Right cardiac atrium (tissue), 5 donors: Measurements from ENCODE around the gene CTNND2. TPM values are rescaled to one million over a fixed set of nuclear protein-coding genes. Genes with fewer than 3 reads are reported as not detected.

ENCODE experiments used
- ATAC-seq, 2 donors: fragments of 200-7000 bp; cut with Tn5 transposase; one replicate each; pipeline versions ENCODE4 v1.8.0 to v1.9.1; 2020; ENCODE audit warnings: moderate library complexity in 2 of 2, mild to moderate bottlenecking in 1 of 2
- DNase-seq, 3 donors: peaks; one replicate each; pipeline ENCODE4 v3.0.0-alpha.2; 2020
- H3K27ac ChIP-seq: one replicate; pipeline ENCODE4 v1.5.1; 2013; ENCODE audit warnings: mild to moderate bottlenecking, low read length, control low read depth, moderate library complexity
- H3K27me3 ChIP-seq: one replicate; pipeline ENCODE4 v1.6.1; 2013; ENCODE audit not compliant: control insufficient read depth, insufficient read depth
- H3K4me1 ChIP-seq: one replicate; pipeline ENCODE4 v1.6.1; 2013; ENCODE audit warnings: low read length; ENCODE audit not compliant: control insufficient read depth, insufficient read depth
- H3K4me3 ChIP-seq: one replicate; pipeline ENCODE4 v1.5.1; 2013; ENCODE audit warnings: low read length, control low read depth
- H3K9me3 ChIP-seq: one replicate; pipeline ENCODE4 v1.6.1; 2013; ENCODE audit warnings: low read length; ENCODE audit not compliant: control insufficient read depth
- WGBS: extraction: QIAGEN DNeasy Blood & Tissue Kit; methylation state at CpG from one replicate; pipeline ENCODE4 v1.1.7; 2013; 5-methylcytosine and 5-hydroxymethylcytosine counted together
- intact Hi-C, 4 donors: fragments of 100-400 bp; cut with DNase I; formaldehyde crosslinking; loops; one replicate each; pipeline versions ENCODE4 v1.11.0 to v1.14.0; 2022 to 2023
- polyA plus RNA-seq: library from polyadenylated mRNA; stranded (reverse); fragments of 200-250 nt; gene quantifications from one replicate; pipeline ENCODE4 v1.2.3, GENCODE V29; 2013
- total RNA-seq, 4 donors: library from RNA; stranded (reverse); fragmentation: NEBNext Ultra II Directional; extraction: Animal tissue kit (Norgen Biotek cat#: 25700); gene quantifications; one replicate each; pipeline ENCODE4 v1.2.1, GENCODE V29; 2021
- donor health status: healthy with polysubstance abuse.
- donor health status: DM: no; HTN: yes; CAD: no.
- donor health status: DM: no; HTN: no; CAD: no.
- donor health status: DM: no; HTN: yes; CAD: no; lungs with severe emphysema.
- donor health status: DM: yes; HTN: yes; CAD: no.

The CTNND2 gene
- total and polyA plus RNA-seq, 5 donors: 2.6 to 14.0 (median 4.8) TPM

DNA sequence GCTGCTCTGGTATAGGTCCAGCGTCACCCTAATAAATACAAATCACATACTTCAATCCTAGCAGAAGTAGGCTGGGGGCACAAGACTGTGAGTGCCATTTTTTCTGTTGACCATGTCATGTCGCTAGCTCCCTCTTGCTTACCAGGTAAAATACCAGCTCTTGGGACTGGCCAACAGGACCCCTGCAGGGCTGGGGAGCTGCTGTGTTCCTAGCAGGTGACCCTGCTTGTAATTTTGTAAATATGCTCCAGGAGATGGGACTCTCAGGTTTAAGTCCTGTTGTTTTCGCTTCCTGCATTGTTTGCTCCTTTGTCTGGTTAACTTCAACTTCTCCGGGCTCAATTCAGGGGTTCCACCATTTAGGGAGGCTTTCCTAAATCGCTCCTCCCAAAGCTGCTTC lies 856.6 kb downstream of the CTNND2 start:
- WGBS: 89% methylated on average over 5 of the region's 5 CpGs
- Histone ChIP-seq H3K9me3 (peaks cover 2% of the 10 kb centered on the region), H3K4me3 (no peak overlapping the region), H3K27ac (no peak overlapping the region), H3K4me1 (no peaks in the 10 kb centered on the region), H3K27me3 (no peaks in the 10 kb centered on the region)
- ATAC-seq (no peak), DNase-seq (no peak)
- intact Hi-C loops: loop anchor here in 1 of 4 donors (10.0 kb wide), 1 partner anchor 183 kb away; no protein-coding TSS in a partner anchor

DNA sequence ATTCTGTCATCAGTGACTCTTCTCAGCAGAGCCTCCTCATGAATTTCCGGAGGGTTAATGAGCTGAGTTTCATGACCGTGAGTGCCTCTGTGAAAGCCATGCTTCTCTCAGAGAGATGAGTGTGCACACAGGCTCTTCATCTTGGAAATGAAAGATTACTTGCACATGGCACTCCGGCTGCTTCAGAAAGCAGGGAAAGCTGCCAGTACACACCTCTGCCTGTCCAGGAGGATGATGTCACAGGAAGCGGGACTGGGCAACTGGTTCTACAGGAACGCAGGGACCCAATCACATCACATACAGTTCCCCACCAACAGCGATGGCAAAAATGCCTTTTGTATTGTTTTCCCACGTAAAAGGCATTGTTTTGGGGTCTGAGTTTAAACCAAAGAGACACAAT lies 857.2 kb downstream of the CTNND2 start:
- DNase-seq (no peak), ATAC-seq (peak in 1 of 2 donors; percentile 34)
- Histone ChIP-seq H3K4me3 (no peak overlapping the region), H3K27ac (peak overlapping the region; percentile 17), H3K27me3 (no peaks in the 10 kb centered on the region), H3K9me3 (peaks cover 2% of the 10 kb centered on the region), H3K4me1 (no peaks in the 10 kb centered on the region)
- WGBS: 55% methylated on average over 7 of the region's 7 CpGs
- intact Hi-C loops: loop anchor here in 1 of 4 donors (10.0 kb wide), 1 partner anchor 182 kb away; no protein-coding TSS in a partner anchor

DNA sequence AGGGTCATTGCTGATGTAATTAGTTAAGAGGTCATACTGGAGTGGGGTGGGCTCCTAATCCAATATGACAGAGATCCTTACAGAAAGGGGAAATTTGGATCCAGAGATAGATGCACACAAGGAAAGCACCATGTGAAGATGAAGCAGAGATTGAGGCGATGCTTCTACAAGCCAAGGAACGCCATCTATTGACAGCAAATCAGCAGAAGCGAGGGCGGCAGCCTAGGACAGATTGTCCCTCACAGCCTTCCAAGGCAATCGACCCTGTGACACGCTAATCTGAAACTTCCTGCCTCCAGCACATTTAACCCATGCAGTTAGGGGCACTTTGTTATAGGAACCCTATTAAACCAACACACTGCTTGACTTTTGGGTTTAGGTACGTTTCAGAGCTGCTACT lies 858.1 kb downstream of the CTNND2 start:
- peak; percentile 63 to 71 for ATAC-seq
- DNase-seq: peak; percentile 18 to 55 (median 52)
- H3K9me3 ChIP-seq: peaks cover 2% of the 10 kb centered on the region
- no peak overlapping the region for H3K4me3 ChIP-seq
- WGBS: 22% methylated on average over 7 of the region's 7 CpGs
- intact Hi-C loops: loop anchor here in 1 of 4 donors (10.0 kb wide), 1 partner anchor 181 kb away; no protein-coding TSS in a partner anchor
- no peaks in the 10 kb centered on the region for H3K27me3 ChIP-seq
- no peak overlapping the region for H3K27ac ChIP-seq
- H3K4me1 ChIP-seq: no peaks in the 10 kb centered on the region

DNA sequence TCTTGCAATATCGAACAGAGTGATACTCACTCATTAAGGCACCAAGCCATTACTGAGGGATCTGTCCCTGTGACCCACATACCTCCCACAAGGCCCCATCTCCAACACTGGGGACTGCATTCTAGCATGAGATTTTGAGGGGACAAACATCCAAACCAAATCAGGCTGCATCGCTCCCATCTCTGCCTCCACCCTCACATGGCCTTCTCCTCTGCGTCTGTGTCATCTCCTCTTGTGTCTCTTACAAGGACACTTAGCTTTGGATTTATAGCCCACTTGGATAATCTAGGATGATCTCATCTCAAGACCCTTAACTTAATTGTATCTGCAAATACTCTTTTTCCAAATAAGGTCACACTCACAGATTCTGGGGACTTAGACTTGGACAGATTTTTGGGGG lies 858.8 kb downstream of the CTNND2 start:
- intact Hi-C loops: loop anchor here in 1 of 4 donors (10.0 kb wide), 1 partner anchor 181 kb away; no protein-coding TSS in a partner anchor
- H3K4me1 ChIP-seq: no peaks in the 10 kb centered on the region
- no peak overlapping the region for H3K27ac ChIP-seq
- H3K4me3 ChIP-seq: no peak overlapping the region
- peaks cover 2% of the 10 kb centered on the region for H3K9me3 ChIP-seq
- WGBS: 90% methylated on average over 3 of the region's 3 CpGs
- ATAC-seq (no peak), DNase-seq (no peak)
- no peaks in the 10 kb centered on the region for H3K27me3 ChIP-seq

DNA sequence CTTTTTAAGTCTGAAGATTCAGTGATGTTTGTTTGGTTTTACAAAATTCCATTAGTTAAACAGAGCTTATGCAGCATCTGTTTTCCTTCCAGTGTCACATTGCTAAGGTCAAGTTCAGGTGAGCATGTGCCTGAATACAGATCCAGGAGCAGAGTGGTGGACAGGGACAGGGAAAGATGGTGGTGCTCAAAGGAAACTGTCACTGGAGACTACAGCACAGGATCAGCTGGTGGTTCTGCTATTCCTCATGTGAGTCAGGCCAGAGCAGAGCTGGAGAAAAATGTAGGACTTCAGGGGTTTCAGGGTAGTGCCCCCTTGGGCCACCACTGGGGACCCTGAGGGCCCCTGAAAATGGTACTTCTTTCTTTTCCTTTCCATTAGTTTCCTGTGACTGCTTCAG lies 859.7 kb downstream of the CTNND2 start:
- ATAC-seq (no peak), DNase-seq (no peak)
- Histone ChIP-seq H3K27me3 (no peaks in the 10 kb centered on the region), H3K9me3 (peaks cover 2% of the 10 kb centered on the region), H3K27ac (no peak overlapping the region), H3K4me3 (no peak overlapping the region), H3K4me1 (no peaks in the 10 kb centered on the region)
- intact Hi-C loops: loop anchor here in 1 of 4 donors (10.0 kb wide), 1 partner anchor 180 kb away; no protein-coding TSS in a partner anchor

DNA sequence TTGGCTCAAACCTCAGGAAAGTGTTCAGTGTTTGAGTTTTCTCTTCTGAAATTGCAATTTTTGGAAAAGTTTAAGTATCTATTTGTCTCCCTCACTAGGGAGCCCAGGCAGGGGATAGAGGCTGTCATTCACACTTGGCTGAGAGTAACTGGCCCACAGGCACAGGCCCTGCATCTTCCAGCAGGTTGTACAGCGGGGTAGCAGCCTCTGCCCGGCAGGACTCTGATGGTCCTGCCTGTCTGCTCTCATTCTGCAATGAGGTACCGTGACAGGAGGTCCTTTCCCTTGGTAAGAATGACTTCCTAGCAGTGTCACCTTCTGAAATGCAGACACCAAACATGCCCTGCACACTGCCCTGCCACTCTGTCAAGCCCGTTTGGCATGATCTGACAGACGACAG lies 860.4 kb downstream of the CTNND2 start:
- WGBS: 57% methylated on average over 5 of the region's 5 CpGs

DNA sequence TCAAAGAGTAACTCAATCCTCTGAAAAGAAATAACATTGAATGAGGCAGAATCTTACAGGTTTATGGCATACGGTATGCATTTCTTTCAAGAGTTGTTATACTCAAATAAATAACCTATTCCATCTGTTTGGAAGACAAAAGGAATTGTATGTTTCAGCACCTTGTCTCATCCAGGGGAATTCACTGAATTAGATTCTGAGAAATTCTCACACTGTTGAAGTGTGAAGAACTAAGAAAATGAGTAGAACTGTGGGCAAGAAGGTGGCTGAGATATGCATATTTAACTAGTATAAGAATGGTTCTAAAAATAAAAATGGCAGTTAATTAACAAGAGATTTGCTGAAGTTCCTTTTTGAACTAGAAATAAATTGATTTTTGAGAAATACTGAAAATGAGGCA lies 863.9 kb downstream of the CTNND2 start:
- Histone ChIP-seq H3K27ac (no peak overlapping the region), H3K4me1 (no peaks in the 10 kb centered on the region), H3K9me3 (peaks cover 4% of the 10 kb centered on the region), H3K27me3 (no peaks in the 10 kb centered on the region), H3K4me3 (no peak overlapping the region)
- 83% methylated on average over 1 of the region's 1 CpG for WGBS
- intact Hi-C loops: loop anchor here in 1 of 4 donors (10.0 kb wide), 1 partner anchor 176 kb away; no protein-coding TSS in a partner anchor
- DNase-seq: no peak
- no peak for ATAC-seq

More for the DNA sequence above, 860.4 kb downstream of the CTNND2 start:
- H3K27ac ChIP-seq: no peak overlapping the region
- intact Hi-C loops: loop anchor here in 1 of 4 donors (10.0 kb wide), 1 partner anchor 179 kb away; no protein-coding TSS in a partner anchor
- DNase-seq: no peak
- no peak for ATAC-seq
- H3K4me1 ChIP-seq: no peaks in the 10 kb centered on the region
- peaks cover 4% of the 10 kb centered on the region for H3K9me3 ChIP-seq
- H3K27me3 ChIP-seq: no peaks in the 10 kb centered on the region
- H3K4me3 ChIP-seq: no peak overlapping the region

DNA sequence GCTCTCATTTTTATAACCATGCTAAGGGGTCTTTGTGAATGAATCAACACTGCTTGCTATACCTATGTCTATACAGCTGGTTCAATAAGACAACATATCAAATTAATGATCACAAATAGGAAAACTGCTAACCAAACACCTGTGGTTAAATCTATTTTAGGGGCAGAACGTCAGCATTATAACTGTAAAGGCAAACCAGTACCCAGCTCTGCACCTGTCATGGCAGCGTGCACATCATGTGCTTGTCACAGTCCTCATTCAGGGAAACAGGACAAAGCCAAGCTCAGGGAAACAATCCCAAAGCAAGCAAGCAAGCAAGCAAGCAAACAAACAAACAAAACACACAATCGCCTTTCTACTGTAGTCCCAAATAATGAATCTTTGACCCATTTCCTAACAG lies 865.5 kb downstream of the CTNND2 start:
- intact Hi-C loops: no loop called here
- H3K27me3 ChIP-seq: no peaks in the 10 kb centered on the region
- no peak for ATAC-seq
- H3K9me3 ChIP-seq: peaks cover 3% of the 10 kb centered on the region
- 87% methylated on average over 3 of the region's 3 CpGs for WGBS
- no peak for DNase-seq
- no peak overlapping the region for H3K4me3 ChIP-seq
- no peak overlapping the region for H3K27ac ChIP-seq
- no peaks in the 10 kb centered on the region for H3K4me1 ChIP-seq

DNA sequence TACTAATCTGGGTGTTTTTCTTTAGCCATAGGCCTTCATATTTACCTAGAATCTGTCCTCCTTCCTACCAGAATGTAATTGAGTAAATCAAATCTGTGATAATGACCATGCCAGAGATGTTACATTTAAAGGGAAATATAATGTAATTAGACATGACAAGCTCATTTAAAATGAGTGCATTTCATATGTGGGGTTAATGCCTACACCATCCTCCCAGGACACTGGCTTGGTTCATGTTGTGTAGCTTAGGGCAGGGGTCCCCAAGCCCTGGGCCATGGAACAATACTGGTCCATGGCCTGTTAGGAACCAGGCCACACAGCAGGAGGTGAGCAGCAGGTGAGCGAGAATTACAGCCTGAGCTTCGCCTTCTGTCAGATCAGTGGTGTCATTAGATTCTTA lies 866.3 kb downstream of the CTNND2 start:
- Histone ChIP-seq H3K27me3 (no peaks in the 10 kb centered on the region), H3K4me1 (no peaks in the 10 kb centered on the region), H3K4me3 (no peak overlapping the region), H3K9me3 (peaks cover 3% of the 10 kb centered on the region), H3K27ac (no peak overlapping the region)
- 87% methylated on average over 2 of the region's 2 CpGs for WGBS
- DNase-seq (no peak), ATAC-seq (no peak)
- intact Hi-C loops: no loop called here

DNA sequence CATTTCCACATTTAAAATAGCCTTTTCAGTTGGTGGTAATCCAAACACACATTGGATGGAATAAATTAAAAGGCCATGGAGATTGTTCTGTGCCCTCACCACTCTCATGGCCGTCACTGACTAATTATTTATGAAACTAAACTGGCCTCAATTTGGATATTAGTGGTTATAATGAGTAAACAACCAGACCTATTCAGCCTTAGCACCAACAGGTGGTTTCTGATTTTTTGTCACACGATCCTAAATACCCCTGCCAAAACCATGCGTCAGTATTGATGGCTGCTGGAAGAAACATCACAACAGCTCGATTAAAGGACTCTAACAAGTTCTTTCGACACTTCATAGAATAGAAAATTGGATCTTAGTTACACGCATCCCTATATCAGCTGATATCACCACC lies 867.2 kb downstream of the CTNND2 start:
- Histone ChIP-seq H3K27ac (no peak overlapping the region), H3K27me3 (no peaks in the 10 kb centered on the region)

DNA sequence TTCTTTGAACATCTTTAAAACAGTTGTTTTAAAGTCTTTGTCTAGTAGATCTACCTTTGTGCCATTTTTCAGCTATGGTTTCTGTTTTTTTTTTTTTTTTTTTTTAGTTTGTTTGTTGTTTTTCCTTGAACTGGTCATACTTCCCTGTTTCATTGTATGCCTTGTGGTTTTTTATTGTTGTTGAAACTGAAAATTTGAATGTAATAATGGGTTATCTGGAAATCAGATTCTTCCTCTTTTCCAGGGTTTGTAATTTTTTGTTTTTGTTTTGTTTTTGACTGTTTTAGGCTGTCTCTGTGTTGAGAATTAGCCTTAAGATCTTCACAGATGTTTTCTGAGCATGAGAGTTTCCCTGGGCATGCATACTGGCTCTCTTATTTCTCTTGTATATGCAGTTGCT lies 873.6 kb downstream of the CTNND2 start:
- no peak overlapping the region for H3K4me3 ChIP-seq
- ATAC-seq: no peak
- H3K9me3 ChIP-seq: peaks cover 10% of the 10 kb centered on the region
- intact Hi-C loops: no loop called here
- no peak for DNase-seq
- H3K27me3 ChIP-seq: no peaks in the 10 kb centered on the region
- H3K4me1 ChIP-seq: no peaks in the 10 kb centered on the region
- H3K27ac ChIP-seq: no peak overlapping the region

More for the DNA sequence above, 867.2 kb downstream of the CTNND2 start:
- Histone ChIP-seq H3K4me3 (no peak overlapping the region), H3K9me3 (peaks cover 3% of the 10 kb centered on the region), H3K4me1 (no peaks in the 10 kb centered on the region)
- no peak for ATAC-seq
- WGBS: 80% methylated on average over 6 of the region's 6 CpGs
- intact Hi-C loops: no loop called here
- no peak for DNase-seq

DNA sequence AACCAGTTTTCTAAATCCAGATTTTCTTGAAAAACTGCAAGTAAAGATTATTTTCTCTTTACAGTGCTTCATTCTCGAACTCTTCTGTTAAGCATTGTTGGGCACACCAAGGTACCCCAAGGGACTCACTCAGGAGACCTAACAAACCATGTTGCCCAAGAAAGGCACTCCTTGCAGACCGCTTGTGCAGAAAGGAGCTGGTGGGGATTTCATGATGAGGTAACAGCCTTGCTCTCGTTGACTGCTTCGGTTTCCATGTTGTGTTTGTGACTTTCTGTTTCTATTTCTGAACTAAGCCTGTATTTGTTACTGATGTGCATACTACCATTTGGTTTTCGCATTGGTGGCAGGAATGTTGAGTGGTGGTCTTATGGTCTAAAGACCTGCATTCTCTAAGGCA lies 876.6 kb downstream of the CTNND2 start:
- intact Hi-C loops: no loop called here
- DNase-seq: no peak
- H3K4me3 ChIP-seq: no peak overlapping the region
- H3K9me3 ChIP-seq: peaks cover 10% of the 10 kb centered on the region
- 77% methylated on average over 5 of the region's 5 CpGs for WGBS
- no peak overlapping the region for H3K27ac ChIP-seq
- H3K4me1 ChIP-seq: no peaks in the 10 kb centered on the region
- no peak for ATAC-seq
- H3K27me3 ChIP-seq: no peaks in the 10 kb centered on the region
